Nephron progenitor cell (in vitro differentiated cells): ENCODE measurements around the gene GPSM1.

ENCODE experiments used
- DNase-seq: peaks from one replicate; pipeline ENCODE4 v3.0.0; 2021
- H3K27ac Mint-ChIP-seq: 2 replicates; pipeline ENCODE4 v1.8.0; 2021; ENCODE audit warnings: mild to moderate bottlenecking, moderate library complexity, mixed read lengths
- H3K27me3 Mint-ChIP-seq: 2 replicates; pipeline ENCODE4 v1.8.0; 2021; ENCODE audit warnings: mild to moderate bottlenecking, low read depth, mixed read lengths; ENCODE audit not compliant: poor library complexity
- H3K36me3 Mint-ChIP-seq: 2 replicates; pipeline ENCODE4 v1.8.0; 2021; ENCODE audit warnings: low read depth, mixed read lengths
- H3K4me1 Mint-ChIP-seq: 2 replicates; pipeline ENCODE4 v1.8.0; 2021; ENCODE audit warnings: mixed read lengths
- H3K4me3 Mint-ChIP-seq: 2 replicates; pipeline ENCODE4 v1.8.0; 2021; ENCODE audit warnings: mild to moderate bottlenecking, moderate library complexity, mixed read lengths
- H3K9me3 Mint-ChIP-seq: 2 replicates; pipeline ENCODE4 v1.8.0; 2021; ENCODE audit warnings: mild to moderate bottlenecking, moderate library complexity, mixed read lengths
- TF ChIP-seq, protein P1 (sequence below): fragments of 200-600 bp; sonication (generic); IDR thresholded peaks from 2 replicates; pipeline ENCODE4 v1.5.0; 2021; ENCODE audit warnings: antibody characterized with exemption

GPSM1 gene

GRCh38 chr9:136375096-136375495 is 47.8 kb downstream of the GPSM1 start:
- peak overlapping the region; percentile 54 for H3K27ac Mint-ChIP-seq
- no peaks in the 10 kb centered on the region for H3K9me3 Mint-ChIP-seq
- H3K27me3 Mint-ChIP-seq: peaks cover 2% of the 10 kb centered on the region
- DNase-seq: no peak
- TF ChIP-seq, protein P1, sequence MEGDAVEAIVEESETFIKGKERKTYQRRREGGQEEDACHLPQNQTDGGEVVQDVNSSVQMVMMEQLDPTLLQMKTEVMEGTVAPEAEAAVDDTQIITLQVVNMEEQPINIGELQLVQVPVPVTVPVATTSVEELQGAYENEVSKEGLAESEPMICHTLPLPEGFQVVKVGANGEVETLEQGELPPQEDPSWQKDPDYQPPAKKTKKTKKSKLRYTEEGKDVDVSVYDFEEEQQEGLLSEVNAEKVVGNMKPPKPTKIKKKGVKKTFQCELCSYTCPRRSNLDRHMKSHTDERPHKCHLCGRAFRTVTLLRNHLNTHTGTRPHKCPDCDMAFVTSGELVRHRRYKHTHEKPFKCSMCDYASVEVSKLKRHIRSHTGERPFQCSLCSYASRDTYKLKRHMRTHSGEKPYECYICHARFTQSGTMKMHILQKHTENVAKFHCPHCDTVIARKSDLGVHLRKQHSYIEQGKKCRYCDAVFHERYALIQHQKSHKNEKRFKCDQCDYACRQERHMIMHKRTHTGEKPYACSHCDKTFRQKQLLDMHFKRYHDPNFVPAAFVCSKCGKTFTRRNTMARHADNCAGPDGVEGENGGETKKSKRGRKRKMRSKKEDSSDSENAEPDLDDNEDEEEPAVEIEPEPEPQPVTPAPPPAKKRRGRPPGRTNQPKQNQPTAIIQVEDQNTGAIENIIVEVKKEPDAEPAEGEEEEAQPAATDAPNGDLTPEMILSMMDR: no peak
- no peak overlapping the region for H3K4me3 Mint-ChIP-seq
- H3K36me3 Mint-ChIP-seq: no peaks in the 10 kb centered on the region
- H3K4me1 Mint-ChIP-seq: peaks cover 22% of the 10 kb centered on the region

GRCh38 chr9:136376457-136376856 is 49.1 kb downstream of the GPSM1 start:
- Mint-ChIP-seq H3K27me3 (peaks cover 2% of the 10 kb centered on the region), H3K4me1 (peaks cover 22% of the 10 kb centered on the region), H3K9me3 (no peaks in the 10 kb centered on the region), H3K4me3 (no peak overlapping the region), H3K27ac (no peak overlapping the region), H3K36me3 (no peaks in the 10 kb centered on the region)
- TF ChIP-seq, protein P1: no peak
- no peak for DNase-seq

- Mint-ChIP-seq H3K27me3 (peaks cover 2% of the 10 kb centered on the region), H3K9me3 (no peaks in the 10 kb centered on the region), H3K4me1 (peaks cover 18% of the 10 kb centered on the region), H3K27ac (no peak overlapping the region), H3K4me3 (no peak overlapping the region), H3K36me3 (no peaks in the 10 kb centered on the region)
- DNase-seq: no peak
- TF ChIP-seq, protein P1: no peak
These were observed 50.2 kb downstream of the GPSM1 start for GRCh38 chr9:136377341-136378169.

GRCh38 chr9:136378170-136379002 is 51.0 kb downstream of the GPSM1 start:
- Mint-ChIP-seq H3K27me3 (peaks cover 2% of the 10 kb centered on the region), H3K9me3 (no peaks in the 10 kb centered on the region), H3K4me1 (peaks cover 10% of the 10 kb centered on the region), H3K36me3 (no peaks in the 10 kb centered on the region), H3K27ac (peak overlapping the region; percentile 81), H3K4me3 (no peak overlapping the region)
- no peak for DNase-seq
- TF ChIP-seq, protein P1: no peak

GRCh38 chr9:136379003-136379287 is 51.6 kb downstream of the GPSM1 start:
- H3K36me3 Mint-ChIP-seq: no peaks in the 10 kb centered on the region
- peak overlapping the region; percentile 81 for H3K27ac Mint-ChIP-seq
- H3K4me3 Mint-ChIP-seq: no peak overlapping the region
- peaks cover 8% of the 10 kb centered on the region for H3K4me1 Mint-ChIP-seq
- H3K27me3 Mint-ChIP-seq: peaks cover 2% of the 10 kb centered on the region
- no peak for DNase-seq
- H3K9me3 Mint-ChIP-seq: no peaks in the 10 kb centered on the region
- TF ChIP-seq, protein P1: no peak
